Measurements from ENCODE around the gene TTLL12. TPM values are rescaled to one million over a fixed set of nuclear protein-coding genes. Genes with fewer than 3 reads are reported as not detected.

The TTLL12 gene
- total and polyA plus RNA-seq, 2 of the 8 experiments (the other 6 are each of a cell fraction or from before 2014, with no cell fraction given): 101 to 124 TPM

- no peak overlapping the region for H2BK120ac ChIP-seq (replicated peaks; ENCODE audit: low read depth, low read length)
- no peak overlapping the region; the same call in 1 of the 2 replicates for H2BK5ac ChIP-seq (ENCODE audit: low read depth, low read length)
- CTCF ChIA-PET (ENCODE audit: partially characterized antibody): interaction anchor here (0.6 to 1.9 kb wide), 2 partner anchors 9 to 674 kb away, joined by 3 to 5 read pairs; no protein-coding TSS in a partner anchor
- H2BK12ac ChIP-seq (ENCODE audit: low read depth, low read length): no peak overlapping the region
- no peak for FAIRE-seq
- H3K14ac ChIP-seq (ENCODE audit: insufficient read length): no peak overlapping the region
- no peaks in the 10 kb centered on the region for H3K9me3 ChIP-seq (ENCODE audit: insufficient read depth in 2 of 2, low read depth in 1 of 2, low read length in 1 of 2)
- H3K4me1 ChIP-seq (replicated peaks in 1 of 4; ENCODE audit: control insufficient read depth in 3 of 4, insufficient read depth in 4 of 4, low read length in 3 of 4): peaks cover 0 to under 1% (median 0%) of the 10 kb centered on the region in 4 experiments; a peak in 2 of 7 replicates
- no peak overlapping the region for H3K4ac ChIP-seq (replicated peaks; ENCODE audit: insufficient read length, low read depth, low read length)
- H3K18ac ChIP-seq (ENCODE audit: extremely low read depth, low read length): no peak overlapping the region
- no peak overlapping the region for H3K27ac ChIP-seq (ENCODE audit: low read depth, low read length)
- WGBS, 2 experiments (ENCODE audit: extremely low coverage in 1 of 2, insufficient coverage in 1 of 2, insufficient read length in 1 of 2, insufficient replicate concordance in 2 of 2, low coverage in 1 of 2, low lambda C conversion rate in 2 of 2, missing lambda C conversion rate in 1 of 2): 93% methylated on average over 24 of the region's 25 CpGs; no CpG with 5 or more reads in 1 of the 2 experiments
- peaks cover 4 to 26% of the 10 kb centered on the region in 2 experiments for H4K20me1 ChIP-seq (replicated peaks in 1 of 2; ENCODE audit: control insufficient read depth in 1 of 2, insufficient read depth in 2 of 2, low read length in 2 of 2)
- 0 out of 2 replicates have a peak overlapping the region, but pooled peaks have one; percentile 14 for H4K8ac ChIP-seq (ENCODE audit: extremely low read depth, insufficient read depth, low read length)
- H3K79me1 ChIP-seq (ENCODE audit: low read depth, low read length): peaks cover 5% of the 10 kb centered on the region; the same call in 1 of the 2 replicates
- H2AK5ac ChIP-seq (ENCODE audit: low read depth, low read length): no peak overlapping the region
- no peak overlapping the region for H3K56ac ChIP-seq (replicated peaks; ENCODE audit: insufficient read length, low read depth, low read length)
- H3K36me3 ChIP-seq (ENCODE audit: control insufficient read depth in 2 of 4, insufficient read depth in 4 of 4, low read length in 3 of 4): peaks cover 20 to 54% (median 48%) of the 10 kb centered on the region in 4 experiments; a peak in 7 of 8 replicates
- no peaks in the 10 kb centered on the region for H3K27me3 ChIP-seq (replicated peaks in 1 of 4; ENCODE audit: control insufficient read depth in 3 of 4, extremely low read depth in 1 of 4, insufficient read depth in 3 of 4, low read length in 3 of 4)
- H2BK20ac ChIP-seq (ENCODE audit: low read length): no peak overlapping the region
- peaks cover 0 to 14% of the 10 kb centered on the region in 2 experiments; a peak in 3 of 4 replicates for H3K79me2 ChIP-seq (ENCODE audit: control insufficient read depth in 1 of 2, insufficient read depth in 2 of 2, low read length in 2 of 2)
- DNase-seq (ENCODE audit: low read depth in 1 of 2, low spot score in 2 of 2): no peak
- H3K4me3 ChIP-seq (ENCODE audit: extremely low read depth in 1 of 4, insufficient read depth in 2 of 4, low read depth in 3 of 4, low read length in 4 of 4): no peak overlapping the region
- H4K91ac ChIP-seq (replicated peaks; ENCODE audit: insufficient read length, low read length): no peak overlapping the region
- H2BK15ac ChIP-seq (ENCODE audit: low read length): no peak overlapping the region
- H3K23ac ChIP-seq (ENCODE audit: insufficient read length): no peak overlapping the region
- no peak overlapping the region for H3K9ac ChIP-seq (replicated peaks in 1 of 4; ENCODE audit: extremely low read depth in 1 of 4, low read depth in 3 of 4, low read length in 3 of 4)
- H4K5ac ChIP-seq (ENCODE audit: insufficient read length, low read depth, low read length): no peak overlapping the region
- H3K23me2 ChIP-seq (ENCODE audit: low read depth, low read length): no peaks in the 10 kb centered on the region
- POLR2A ChIA-PET (ENCODE audit: partially characterized antibody): interaction anchor here (1.7 to 5.0 kb wide), 4 partner anchors 7 to 34 kb away, joined by 3 to 29 read pairs (median 8); no protein-coding TSS in a partner anchor
- H2AFZ ChIP-seq (ENCODE audit: low read length): no peak overlapping the region
- H3K4me2 ChIP-seq (ENCODE audit: insufficient read depth in 1 of 2, low read depth in 2 of 2, low read length in 2 of 2): no peak overlapping the region
- TF ChIP-seq MAFK (IDR thresholded peaks at IDR 0.05; ENCODE audit: low read depth, low read length): no peak
- no peak for TF ChIP-seq TEAD4 (IDR thresholded peaks at IDR 0.05; ENCODE audit: low read depth, low read length)
- TF ChIP-seq CREB1 (IDR thresholded peaks at IDR 0.05): no peak
- no peak for TF ChIP-seq TAF1 (IDR thresholded peaks at IDR 0.05; ENCODE audit: low read depth, low read length)
- TF ChIP-seq ZNF274 (IDR thresholded peaks at IDR 0.05; ENCODE audit: borderline replicate concordance, extremely low read depth, low read length): no peak
- TF ChIP-seq PHF8 (conservative IDR thresholded peaks at IDR 0.05; ENCODE audit: low read depth, low read length): no peak
- TF ChIP-seq RBBP5 (IDR thresholded peaks at IDR 0.05; ENCODE audit: borderline replicate concordance, low read depth, low read length): no peak
- TF ChIP-seq CTBP2 (IDR thresholded peaks at IDR 0.05; ENCODE audit: borderline replicate concordance, insufficient read depth, insufficient read length, low read length): no peak
- no peak for TF ChIP-seq RNF2 (IDR thresholded peaks at IDR 0.05; ENCODE audit: borderline replicate concordance, low read depth, low read length, missing control alignments, poor library complexity, severe bottlenecking)
These were observed 7.6 kb downstream of the TTLL12 start for GRCh38 chr22:43179146-43179910.
